Erythroblast (primary cell): ENCODE results near the gene GJB3.
A peak's percentile ranks its signal among the peaks of the same experiment; 100 is the strongest.
"Not testable (repeated sequence)": the region's sequence is repeated elsewhere in the genome, so short reads cannot be mapped to it uniquely, and the experiment has no call there.

ENCODE experiments used
- DNase-seq, 2 experiments: peaks; one replicate each; lab custom pipeline; 2025; lab: John Stamatoyannopoulos, UW
- GATA1 ChIP-seq: IDR thresholded peaks from 2 replicates; pipeline ENCODE4 v1.6.1; 2011; ENCODE audit warnings: low read depth, mild to moderate bottlenecking, control low read depth, low read length, moderate library complexity
- POLR2A ChIP-seq: IDR thresholded peaks from 2 replicates; pipeline ENCODE4 v1.6.1; 2011; ENCODE audit warnings: mild to moderate bottlenecking, low read length

Gene GJB3

DNA sequence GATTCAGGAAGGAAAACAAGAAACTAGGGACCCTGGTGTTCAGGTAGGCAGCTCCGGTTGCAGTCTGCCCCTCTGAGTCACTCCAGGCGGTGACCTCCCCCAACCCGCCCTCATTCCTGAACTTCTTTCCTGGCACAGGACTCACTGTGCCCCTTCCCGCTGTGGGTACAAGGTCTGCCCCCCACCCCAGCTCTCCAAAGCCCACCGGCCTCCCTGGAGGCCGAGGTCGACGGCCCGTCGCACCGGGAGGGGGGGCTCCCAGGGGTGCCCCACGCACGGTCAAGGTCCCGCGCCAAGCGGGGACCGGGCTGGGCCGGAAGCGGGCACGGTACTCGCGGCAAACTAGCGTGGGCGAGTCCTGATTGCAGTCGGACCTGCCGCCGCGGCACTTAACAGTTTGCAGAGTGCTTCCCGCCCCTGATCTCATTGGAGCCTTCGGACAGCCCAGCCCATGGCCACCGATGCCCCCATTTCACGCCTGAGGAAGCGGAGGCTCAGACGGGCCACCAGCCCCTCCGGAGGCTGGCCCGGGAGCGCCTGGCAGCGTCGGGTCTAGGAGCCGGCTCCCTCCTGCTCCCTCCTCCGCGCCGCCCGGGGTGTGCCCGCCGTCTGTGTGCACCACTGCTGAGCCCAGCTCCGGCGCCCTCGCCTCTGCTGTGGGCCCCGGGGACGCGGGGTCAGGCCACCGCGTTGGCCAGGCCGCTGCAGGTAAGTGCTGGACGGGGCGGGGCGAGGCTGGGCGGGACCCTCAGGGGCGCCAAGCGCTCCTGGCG is at the start of gene GJB3:
TSS of gene GJB3 (plus strand) at position 144 of the 773 bp plus-strand sequence. CDS start 3,549 bp downstream, outside the sequence.
- no peak for DNase-seq
- no peak for TF ChIP-seq POLR2A
- TF ChIP-seq GATA1, result no peak

DNA sequence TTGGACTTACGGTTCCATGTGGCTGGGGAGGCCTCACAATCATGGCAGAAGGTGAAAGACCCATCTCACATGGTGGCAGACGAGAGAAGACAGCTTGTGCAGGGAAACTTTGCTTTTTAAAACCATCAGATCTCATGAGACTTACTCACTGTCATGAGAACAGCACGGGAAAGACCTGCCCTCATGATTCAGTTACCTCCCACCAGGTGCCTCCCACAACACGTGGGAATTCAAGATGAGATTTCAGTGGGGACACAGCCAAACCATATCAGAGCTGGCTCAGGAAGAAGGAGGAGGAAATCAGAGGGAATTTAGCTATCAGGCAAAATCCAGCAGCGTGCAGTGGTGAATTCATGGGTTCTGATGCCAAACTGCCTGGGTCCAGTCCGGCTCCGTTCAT is 48.2 kb upstream of the GJB3 start:
- DNase-seq, result not testable (repeated sequence)

- DNase-seq, result no peak
- TF ChIP-seq GATA1 (no peak), POLR2A (no peak)
Observed at GRCh38 chr1:34736692-34737091, 44.3 kb upstream of the GJB3 start.

- not testable (repeated sequence) for DNase-seq
Observed at GRCh38 chr1:34737236-34737635, 43.8 kb upstream of the GJB3 start.

DNA sequence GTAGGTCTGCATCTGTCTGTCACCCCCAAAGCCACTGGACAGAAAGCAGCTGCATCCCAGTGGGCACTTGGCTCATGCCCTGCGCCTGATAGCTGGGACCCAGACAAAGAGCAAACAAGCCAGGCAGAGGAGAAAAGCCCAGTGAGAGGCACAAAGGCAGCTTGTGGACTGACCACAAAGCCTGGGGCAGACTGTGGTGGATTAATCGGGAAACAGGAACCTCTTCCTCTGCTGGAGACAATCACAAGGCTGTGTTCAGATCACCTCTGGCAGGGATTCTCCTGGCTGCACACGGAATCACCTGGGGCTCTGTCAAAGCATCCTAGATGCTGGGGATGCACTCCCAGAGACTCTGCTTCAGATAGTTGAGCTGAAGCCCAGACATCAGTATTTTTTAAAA is 41.4 kb upstream of the GJB3 start:
- no peak for DNase-seq
- TF ChIP-seq GATA1, result no peak

DNA sequence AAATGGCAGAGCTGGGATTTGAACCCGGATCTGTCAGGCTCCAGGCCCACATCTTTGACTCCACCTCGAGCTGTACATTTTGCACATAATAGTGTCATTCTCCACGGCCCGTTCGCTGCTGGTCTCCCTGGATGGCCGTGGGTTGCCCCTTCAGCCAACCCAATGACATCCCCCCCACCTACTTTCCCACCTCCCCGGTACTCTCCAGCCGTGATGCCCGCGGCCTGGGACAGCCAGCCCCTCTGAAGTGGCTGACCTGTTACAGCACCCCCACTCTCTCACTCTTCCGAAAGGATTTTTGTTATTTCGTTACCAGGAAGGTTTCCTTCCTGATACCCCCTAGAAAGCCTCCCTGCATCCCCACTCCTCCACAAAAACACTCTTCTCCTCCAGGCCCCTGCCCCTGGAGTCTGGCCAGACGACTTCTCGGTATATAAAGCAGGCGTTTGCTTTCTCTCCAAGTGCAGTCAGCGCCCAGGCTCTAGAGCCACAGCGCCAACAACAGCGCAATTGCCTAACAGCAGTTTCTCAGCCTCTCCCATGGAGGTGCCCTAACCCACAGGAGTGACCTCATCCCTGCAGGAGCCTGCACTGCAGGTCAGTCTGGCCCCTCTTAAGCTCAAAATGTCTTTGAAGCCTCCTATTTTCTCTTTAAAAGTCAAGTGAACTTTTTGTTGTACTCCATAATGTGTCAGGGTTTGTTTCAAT is 40.7 kb upstream of the GJB3 start:
- TF ChIP-seq GATA1, result no peak
- TF ChIP-seq POLR2A, result no peak
- no peak for DNase-seq

DNA sequence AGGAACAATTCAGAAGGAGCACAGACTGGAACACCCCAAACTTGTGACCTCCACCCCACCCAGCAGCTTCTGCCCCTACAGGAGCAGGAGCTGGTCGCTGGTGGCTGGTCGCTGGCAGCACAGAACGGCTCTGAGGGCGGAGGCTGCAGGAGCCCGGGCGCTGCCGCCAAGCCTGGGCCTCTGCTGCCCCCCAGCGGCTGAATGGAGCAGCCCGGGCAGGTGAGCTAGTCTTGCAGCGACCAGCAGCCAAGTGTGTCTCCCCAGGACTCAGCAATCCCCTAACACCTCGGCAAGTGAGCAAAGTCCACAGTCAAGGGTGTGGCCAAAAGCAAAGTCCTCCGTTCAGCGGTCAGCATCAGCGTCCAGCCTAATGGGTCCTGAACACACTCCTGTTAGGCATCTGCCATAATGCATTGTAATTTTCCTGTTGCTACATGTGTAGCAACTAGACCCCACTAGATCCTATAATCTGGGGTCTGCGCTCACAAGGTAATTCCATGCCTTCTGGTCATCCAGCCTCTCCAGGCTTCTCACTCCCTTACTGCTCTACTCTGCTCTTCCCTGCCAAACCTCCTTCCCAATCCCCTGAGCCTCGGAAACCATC is 38.2 kb upstream of the GJB3 start:
- no peak for TF ChIP-seq POLR2A
- TF ChIP-seq GATA1, result no peak
- peak; percentile 73 to 83 for DNase-seq

DNA sequence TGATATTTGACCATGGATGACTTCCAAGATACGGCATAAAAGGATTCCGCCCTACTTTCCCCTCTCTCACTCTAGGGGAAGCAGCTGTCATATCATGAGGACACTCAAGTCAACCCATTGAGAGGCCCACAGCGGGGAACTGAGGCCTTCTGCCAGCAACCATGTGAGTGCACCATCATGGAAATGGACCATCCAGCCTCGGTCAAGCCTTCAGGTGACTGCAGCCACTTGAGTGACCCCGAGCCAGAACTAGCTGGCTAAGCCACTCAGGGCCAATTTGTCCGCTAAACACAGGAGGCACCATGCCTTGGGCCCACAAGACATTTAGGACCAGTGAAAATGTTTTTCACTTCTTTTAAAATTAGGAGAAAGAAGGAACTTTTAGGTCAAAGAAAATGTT is 37.2 kb upstream of the GJB3 start:
- no peak for DNase-seq
- TF ChIP-seq POLR2A (no peak), GATA1 (no peak)

DNA sequence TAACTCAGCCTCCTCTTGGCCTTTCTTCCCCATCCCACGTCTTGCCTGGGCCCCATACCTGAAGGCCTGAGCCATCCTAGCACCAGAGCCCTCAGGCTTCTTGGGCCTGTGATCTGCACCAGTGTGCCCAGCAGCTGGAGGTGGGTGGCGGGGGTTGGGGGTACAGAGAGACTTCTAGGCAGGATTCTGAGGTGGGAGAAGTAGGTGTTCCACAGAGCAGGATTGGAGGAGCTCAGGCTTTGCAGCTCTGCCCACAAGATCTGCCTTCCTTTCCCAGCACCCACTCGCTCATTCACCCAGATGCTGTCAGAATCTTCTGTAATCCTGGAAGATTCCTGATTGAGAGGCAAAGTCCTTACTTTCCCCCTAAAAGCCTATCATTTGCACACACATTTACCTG is 36.2 kb upstream of the GJB3 start:
- DNase-seq, result no peak
- TF ChIP-seq GATA1 (no peak), POLR2A (no peak)

DNA sequence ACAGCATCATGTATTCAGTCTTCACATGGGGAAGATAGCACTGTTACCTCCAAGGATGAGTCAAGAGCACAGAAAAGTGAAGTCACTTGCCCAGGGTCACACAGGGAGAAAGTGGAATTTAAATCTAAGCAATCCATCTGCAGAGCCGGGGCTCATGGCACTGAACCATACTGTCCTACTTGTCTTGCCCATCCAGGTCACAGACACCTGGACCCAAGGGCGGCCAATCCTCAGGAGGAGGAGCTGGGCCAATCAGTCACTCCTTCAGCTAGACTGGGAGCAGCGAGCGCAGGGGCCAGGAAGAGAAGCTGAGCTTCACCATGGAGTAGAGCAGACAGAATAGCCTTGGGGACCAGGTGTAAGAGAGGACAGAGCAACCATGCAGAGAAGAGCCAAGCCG is 35.3 kb upstream of the GJB3 start:
- no peak for TF ChIP-seq GATA1
- TF ChIP-seq POLR2A, result no peak
- DNase-seq, result no peak

DNA sequence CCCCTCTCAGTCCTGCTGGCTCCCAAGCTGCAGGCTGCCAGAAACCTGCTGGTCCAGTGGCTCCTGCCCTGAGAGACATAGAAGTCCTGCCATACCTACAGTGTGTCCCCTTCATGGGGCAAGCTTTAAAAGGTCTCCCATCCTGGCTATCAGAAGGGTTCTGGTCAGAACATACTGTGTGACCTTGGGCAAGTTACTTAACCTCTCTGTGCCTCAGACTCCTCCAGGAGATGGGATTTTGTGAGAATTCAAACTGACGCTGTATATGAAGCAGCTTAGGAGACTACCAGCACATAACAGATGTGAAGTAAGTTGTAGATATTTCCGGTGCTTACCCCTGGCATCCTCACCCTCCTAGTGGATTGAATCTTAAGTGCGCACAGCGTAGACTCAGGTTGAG is 34.9 kb upstream of the GJB3 start:
- TF ChIP-seq POLR2A (no peak), GATA1 (no peak)
- no peak for DNase-seq

- DNase-seq, result no peak
- TF ChIP-seq GATA1 (no peak), POLR2A (no peak)
Observed at GRCh38 chr1:34746785-34747637, 34.0 kb upstream of the GJB3 start.

GRCh38 chr1:34747638-34747941 is 33.4 kb upstream of the GJB3 start:
- no peak for TF ChIP-seq POLR2A
- TF ChIP-seq GATA1, result no peak
- no peak for DNase-seq

- no peak for TF ChIP-seq GATA1
- no peak for TF ChIP-seq POLR2A
- no peak for DNase-seq
Observed at GRCh38 chr1:34749992-34750391, 31.0 kb upstream of the GJB3 start.
